Fibroblast of lung (primary cell): Measurements from ENCODE around the gene GPR82. TPM values are rescaled to one million over a fixed set of nuclear protein-coding genes. Genes with fewer than 3 reads are reported as not detected.

Source experiments
- DNase-seq, 2 donors: peaks; one replicate each; pipeline versions ENCODE4 v3.0.0 to v3.0.0-alpha.2; 2010; ENCODE audit warnings: low read depth in 2 of 2
- H2AFZ ChIP-seq: 2 replicates; pipeline ENCODE4 v1.5.1; 2012; ENCODE audit warnings: low read length, control low read depth, inconsistent platforms
- H3K27ac ChIP-seq: 2 replicates; pipeline ENCODE4 v1.5.1; 2011; ENCODE audit warnings: low read length, control low read depth; ENCODE audit not compliant: insufficient read depth
- H3K27me3 ChIP-seq: 2 replicates; pipeline ENCODE4 v1.5.1; 2011; ENCODE audit warnings: mild to moderate bottlenecking, low read length; ENCODE audit not compliant: control insufficient read depth, insufficient read depth
- H3K36me3 ChIP-seq: 2 replicates; pipeline ENCODE4 v1.5.1; 2011; ENCODE audit warnings: low read length; ENCODE audit not compliant: control insufficient read depth, insufficient read depth
- H3K4me1 ChIP-seq: 2 replicates; pipeline ENCODE4 v1.5.1; 2011; ENCODE audit warnings: low read length; ENCODE audit not compliant: control insufficient read depth, insufficient read depth; ENCODE audit errors: extremely low read depth
- H3K4me2 ChIP-seq: 2 replicates; pipeline ENCODE4 v1.5.1; 2011; ENCODE audit warnings: low read length, control low read depth; ENCODE audit not compliant: insufficient read depth; ENCODE audit errors: extremely low read depth
- H3K4me3 ChIP-seq, 4 experiments: fragments of 200-600 bp in 1 of 4; sonication (generic) in 1 of 4; replicated peaks in 1 of 4; 2 replicates each; pipeline ENCODE4 v1.5.1; 2011 to 2016; ENCODE audit warnings: low read length in 4 of 4, low read depth in 3 of 4, mild to moderate bottlenecking in 3 of 4, control low read depth in 2 of 4, inconsistent platforms in 1 of 4, mixed read lengths in 1 of 4; ENCODE audit not compliant: insufficient read depth in 1 of 4; ENCODE audit errors: control extremely low read depth in 1 of 4
- H3K79me2 ChIP-seq: 2 replicates; pipeline ENCODE4 v1.5.1; 2012; ENCODE audit warnings: mild to moderate bottlenecking, low read length, inconsistent platforms; ENCODE audit not compliant: control insufficient read depth, insufficient read depth
- H3K9ac ChIP-seq: 2 replicates; pipeline ENCODE4 v1.5.1; 2011; ENCODE audit warnings: mild to moderate bottlenecking, low read length, control low read depth; ENCODE audit not compliant: insufficient read depth
- H3K9me3 ChIP-seq: 2 replicates; pipeline ENCODE4 v1.5.1; 2012; ENCODE audit warnings: low read depth, low read length; ENCODE audit not compliant: control insufficient read depth, insufficient read depth
- H4K20me1 ChIP-seq: 2 replicates; pipeline ENCODE4 v1.5.1; 2011; ENCODE audit warnings: low read length; ENCODE audit not compliant: control insufficient read depth, insufficient read depth; ENCODE audit errors: extremely low read depth
- CTCF ChIP-seq, 2 donors: IDR thresholded peaks in 1 of 2; conservative IDR thresholded peaks in 1 of 2; 1 replicate in 1 of 2; 2 replicates in 1 of 2; pipeline ENCODE4 v1.5.1; 2011 to 2012; ENCODE audit warnings: low read length in 2 of 2, control low read depth in 1 of 2, inconsistent platforms in 1 of 2, low read depth in 1 of 2, mild to moderate bottlenecking in 1 of 2
- EZH2 ChIP-seq: IDR thresholded peaks from 2 replicates; pipeline ENCODE4 v1.5.1; 2012; ENCODE audit warnings: low read length, control low read depth, mild to moderate bottlenecking; ENCODE audit errors: missing control alignments
- polyA plus RNA-seq, 2 donors: library from polyadenylated mRNA; depleted of rRNA in 1 of 2; stranded (reverse) in 1 of 2; unstranded in 1 of 2; fragments of >200 nt; gene quantifications; 2 replicates each; pipeline ENCODE4 v1.2.1, GENCODE V29; 2011 to 2012; ENCODE audit warnings: missing spikeins in 1 of 2
- total RNA-seq: library from RNA; depleted of rRNA; stranded (reverse); fragments of >200 nt; gene quantifications from 2 replicates; pipeline ENCODE4 v1.2.1, GENCODE V29; 2014

GPR82 gene
- total and polyA plus RNA-seq, 2 donors (not counting 1 experiment from before 2014, with no cell fraction given), result not detected

GRCh38 chrX:41737065-41737464 lies 13.1 kb downstream of the GPR82 start:
- no peak overlapping the region for H3K9ac ChIP-seq
- no peak overlapping the region for H2AFZ ChIP-seq
- no peak overlapping the region for H3K4me2 ChIP-seq
- peak in 1 of 2 donors; percentile 26 for DNase-seq
- no peaks in the 10 kb centered on the region for H3K36me3 ChIP-seq
- no peaks in the 10 kb centered on the region for H3K79me2 ChIP-seq
- H3K27me3 ChIP-seq, result no peaks in the 10 kb centered on the region
- no peaks in the 10 kb centered on the region for H3K4me1 ChIP-seq
- no peak overlapping the region for H3K27ac ChIP-seq
- H4K20me1 ChIP-seq, result no peaks in the 10 kb centered on the region
- H3K4me3 ChIP-seq, result no peak overlapping the region
- TF ChIP-seq CTCF (conservative IDR thresholded peaks at IDR 0.05 in 1 of 2, IDR thresholded peaks at IDR 0.05 in 1 of 2; ENCODE audit: low read depth in 1 of 2, low read length in 2 of 2), result no peak
- no peak for TF ChIP-seq EZH2
- no peaks in the 10 kb centered on the region for H3K9me3 ChIP-seq

- no peaks in the 10 kb centered on the region for H3K79me2 ChIP-seq
- H3K9me3 ChIP-seq, result no peaks in the 10 kb centered on the region
- H3K27me3 ChIP-seq, result no peaks in the 10 kb centered on the region
- H3K36me3 ChIP-seq, result no peaks in the 10 kb centered on the region
- H3K4me3 ChIP-seq, result no peak overlapping the region
- TF ChIP-seq EZH2, result no peak
- TF ChIP-seq CTCF (conservative IDR thresholded peaks at IDR 0.05 in 1 of 2, IDR thresholded peaks at IDR 0.05 in 1 of 2; ENCODE audit: low read depth in 1 of 2, low read length in 2 of 2), result no peak
- no peak overlapping the region for H3K9ac ChIP-seq
- DNase-seq, result no peak
- no peak overlapping the region for H3K27ac ChIP-seq
- no peak overlapping the region for H2AFZ ChIP-seq
- H4K20me1 ChIP-seq, result no peaks in the 10 kb centered on the region
- no peak overlapping the region for H3K4me2 ChIP-seq
- H3K4me1 ChIP-seq, result no peaks in the 10 kb centered on the region
Measured at GRCh38 chrX:41739871-41740270, 15.9 kb downstream of the GPR82 start.

DNA sequence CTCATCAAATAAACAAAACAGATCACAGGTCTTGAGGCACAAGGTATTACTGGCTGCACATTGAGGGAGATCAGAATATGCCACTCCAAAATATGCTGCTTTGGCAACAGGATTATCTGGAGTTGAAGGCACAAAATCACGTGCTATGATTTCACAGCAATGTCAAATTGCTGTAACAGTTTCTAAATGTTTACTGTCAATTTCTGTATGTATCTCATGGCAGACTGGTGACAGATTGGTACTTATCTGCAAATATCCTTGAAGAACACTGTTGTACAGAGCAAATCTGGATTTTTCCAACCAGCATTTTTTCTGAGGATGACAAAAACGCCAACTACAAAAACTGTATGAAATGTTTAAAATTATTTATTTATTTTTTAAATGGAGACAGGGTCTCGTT lies 26.7 kb downstream of the GPR82 start:
- no peak overlapping the region for H3K27ac ChIP-seq
- H3K36me3 ChIP-seq, result no peaks in the 10 kb centered on the region
- no peak overlapping the region for H3K4me2 ChIP-seq
- H3K27me3 ChIP-seq, result no peaks in the 10 kb centered on the region
- no peaks in the 10 kb centered on the region for H4K20me1 ChIP-seq
- DNase-seq, result no peak
- H3K4me1 ChIP-seq, result no peaks in the 10 kb centered on the region
- no peak overlapping the region for H3K4me3 ChIP-seq
- no peak overlapping the region for H3K9ac ChIP-seq
- TF ChIP-seq CTCF (conservative IDR thresholded peaks at IDR 0.05 in 1 of 2, IDR thresholded peaks at IDR 0.05 in 1 of 2; ENCODE audit: low read depth in 1 of 2, low read length in 2 of 2) (no peak), EZH2 (no peak)
- no peak overlapping the region for H2AFZ ChIP-seq
- H3K79me2 ChIP-seq, result no peaks in the 10 kb centered on the region
- no peaks in the 10 kb centered on the region for H3K9me3 ChIP-seq
